GM18498 (cell line): Measurements from ENCODE around the gene NIPA2.
A peak's percentile ranks its signal among the peaks of the same experiment; 100 is the strongest.

Source experiments
- ATAC-seq: cut with Tn5 transposase; IDR thresholded peaks from one replicate; pipeline ENCODE4 v1.9.1; 2021; ENCODE audit warnings: mild to moderate bottlenecking, moderate library complexity; ENCODE audit not compliant: unreplicated experiment

NIPA2 gene

DNA sequence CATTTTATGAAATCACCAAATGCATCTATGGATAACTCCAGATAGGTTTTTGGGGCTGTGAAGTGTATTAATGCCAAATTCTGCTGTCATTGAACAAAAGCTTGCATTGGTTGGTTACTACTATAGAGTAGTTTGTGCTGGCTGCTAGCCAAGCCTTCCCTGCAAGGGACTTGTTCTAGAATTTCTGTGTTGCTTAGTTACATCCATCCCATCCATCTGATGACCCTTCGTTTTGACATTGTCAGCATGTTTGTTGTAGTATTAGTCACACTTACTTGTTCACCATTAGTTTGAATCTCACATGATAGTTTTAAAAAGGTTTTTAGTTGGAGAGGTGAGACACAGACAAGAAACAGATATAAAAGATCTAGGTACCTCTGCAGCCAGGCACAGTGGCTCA is 7.0 kb upstream of the NIPA2 start:
- ATAC-seq, result no peak

DNA sequence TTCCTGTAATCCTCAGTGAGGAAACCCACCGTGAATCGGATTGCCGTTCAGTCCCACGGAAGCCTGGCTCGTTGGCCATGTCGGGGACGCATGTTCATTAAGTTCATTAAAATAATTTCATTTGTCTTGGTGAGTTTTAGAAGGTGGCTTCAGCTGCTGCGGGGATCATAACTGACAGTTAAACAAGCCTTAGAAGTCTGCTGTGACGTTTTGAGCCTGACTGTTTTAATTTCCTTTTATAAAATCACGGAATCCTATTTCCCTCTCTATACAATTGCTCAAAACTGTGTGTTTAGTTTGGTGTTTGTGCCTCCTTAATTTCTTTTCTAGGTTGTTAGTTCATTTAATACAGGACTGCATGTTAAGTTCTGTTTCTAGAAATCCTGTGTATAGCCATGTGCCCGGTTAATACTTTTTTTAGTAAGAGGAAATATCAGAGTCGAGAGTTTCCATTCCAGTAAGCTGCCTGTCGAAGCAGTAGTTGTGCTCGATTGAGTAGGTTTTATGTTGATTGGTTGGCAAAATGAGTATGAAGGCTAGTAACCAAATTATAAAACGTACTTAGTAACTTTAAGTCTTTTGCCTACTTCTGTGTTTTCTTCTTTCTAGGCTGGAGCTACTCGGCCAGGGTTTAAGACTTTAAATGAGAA is 705 bp downstream of the NIPA2 start:
- ATAC-seq, result peak; percentile 1

DNA sequence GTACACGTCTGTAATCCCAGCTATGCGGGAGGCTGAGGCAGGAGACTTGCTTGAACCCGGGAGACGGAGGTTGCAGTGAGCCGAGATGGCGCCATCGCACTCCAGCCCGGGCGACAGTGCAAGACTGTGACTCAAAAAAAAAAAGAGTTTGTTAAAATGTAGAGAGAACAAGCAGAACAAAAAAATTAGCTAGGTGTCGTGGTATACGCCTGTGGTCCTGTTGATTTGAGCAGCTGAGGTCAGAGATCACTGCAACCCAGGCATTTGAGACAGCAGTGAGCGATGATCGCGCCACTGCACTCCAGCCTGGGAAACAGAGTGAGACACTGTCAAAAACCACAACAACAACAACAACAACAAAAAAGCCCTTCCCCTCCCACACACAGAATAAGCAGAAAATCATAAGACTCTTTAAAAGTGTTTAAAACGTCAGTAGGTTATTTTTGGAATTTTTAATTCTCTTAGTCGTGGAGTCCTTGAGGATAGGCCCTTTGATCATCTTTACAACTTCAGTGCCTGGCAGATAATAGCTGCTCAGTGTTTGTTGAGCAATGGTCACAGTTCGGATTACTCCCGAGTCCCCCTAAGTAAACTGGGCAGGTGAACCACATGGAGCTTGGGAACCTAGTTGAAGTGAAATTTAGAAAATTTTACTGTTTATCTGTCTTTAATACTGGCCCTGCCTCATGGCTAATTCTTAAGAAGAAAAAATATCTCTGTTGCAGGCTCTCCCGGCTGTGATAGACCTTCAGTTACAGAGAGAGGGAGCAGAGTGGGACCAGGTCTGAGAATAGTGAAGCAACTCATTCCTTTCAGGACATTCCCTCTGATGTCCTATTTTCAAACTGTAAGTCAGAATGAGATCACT is 6.2 kb downstream of the NIPA2 start:
- ATAC-seq, result no peak

DNA sequence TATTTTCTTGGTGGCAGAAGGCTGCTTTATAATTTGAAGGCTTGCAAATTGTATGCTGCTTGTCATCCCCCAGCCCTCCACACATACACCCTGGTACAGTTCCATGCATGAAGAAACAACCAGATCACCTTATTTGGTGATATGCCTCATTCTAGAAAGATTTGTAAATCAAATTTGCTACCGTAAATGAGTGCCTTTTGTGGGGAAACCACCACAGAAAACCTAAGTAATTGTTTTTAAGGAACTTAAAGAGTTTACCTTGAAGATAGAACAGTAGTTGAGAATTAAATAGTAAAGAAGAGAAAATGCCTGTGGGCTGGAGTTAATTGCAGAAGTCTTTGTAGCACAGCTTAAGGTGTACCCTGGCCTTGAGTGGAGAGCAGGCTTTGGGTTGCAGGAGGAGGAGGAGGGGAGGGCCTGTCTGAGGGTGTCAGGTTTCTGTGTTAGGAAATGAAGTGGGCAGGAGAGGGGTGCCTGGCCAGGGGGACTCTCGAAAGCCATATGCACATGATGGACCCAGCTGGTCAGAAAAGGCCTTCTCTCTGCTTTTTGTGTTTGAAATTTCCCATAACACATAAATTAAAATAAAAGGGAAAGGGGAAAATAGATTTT is 6.9 kb downstream of the NIPA2 start:
- no peak for ATAC-seq

DNA sequence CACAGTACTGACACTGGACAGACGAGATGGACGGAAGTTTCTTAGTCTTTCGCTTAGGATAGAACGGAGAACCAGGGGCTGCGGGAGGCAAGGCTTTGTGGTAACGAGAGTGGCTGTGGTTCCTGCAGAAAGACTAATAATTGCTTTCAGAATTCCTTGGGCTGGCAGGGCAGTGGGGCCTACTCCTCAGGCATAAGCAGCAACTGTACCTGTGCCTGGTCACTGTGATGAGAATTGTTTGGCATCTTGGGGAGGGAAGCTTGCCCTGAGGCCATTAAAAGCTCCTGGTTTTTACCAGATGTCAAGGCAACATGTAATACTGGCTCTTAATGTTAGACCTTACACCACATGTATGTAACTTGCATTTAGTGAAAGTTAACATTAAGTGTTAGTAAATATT is 7.6 kb downstream of the NIPA2 start:
- ATAC-seq, result no peak

DNA sequence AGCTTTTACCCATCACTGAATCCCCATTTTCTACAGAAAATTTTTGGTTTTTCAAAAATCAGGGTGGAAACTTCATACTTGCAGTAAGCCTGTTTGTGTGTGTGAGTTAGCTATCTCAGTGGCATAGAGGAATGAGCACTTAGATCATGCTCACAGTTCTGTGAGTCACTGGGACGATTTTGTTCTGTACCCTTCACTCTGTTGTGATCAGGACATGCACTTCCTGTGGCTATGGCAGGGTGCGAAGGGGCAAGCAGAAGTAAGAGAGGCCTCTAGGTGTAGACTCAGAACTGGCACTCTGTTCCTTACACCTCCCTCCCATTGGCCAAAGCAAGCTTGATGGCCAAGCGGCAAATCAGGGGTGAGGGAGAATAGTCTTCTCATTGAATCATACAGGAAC is 11.6 kb downstream of the NIPA2 start:
- no peak for ATAC-seq

DNA sequence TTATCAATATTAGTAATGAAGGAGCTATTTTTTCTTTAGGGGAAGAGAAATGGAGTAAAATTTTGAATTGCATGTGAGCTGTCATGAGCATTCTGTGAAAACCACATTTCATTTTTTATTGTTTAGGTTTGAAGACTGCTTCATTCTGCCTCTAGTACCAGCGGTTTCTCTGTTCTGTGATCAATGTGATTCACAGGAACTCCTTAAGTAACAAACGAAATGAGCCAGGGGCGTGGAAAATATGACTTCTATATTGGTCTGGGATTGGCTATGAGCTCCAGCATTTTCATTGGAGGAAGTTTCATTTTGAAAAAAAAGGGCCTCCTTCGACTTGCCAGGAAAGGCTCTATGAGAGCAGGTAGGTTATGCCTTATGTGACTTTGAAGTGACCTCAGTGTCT is 13.0 kb downstream of the NIPA2 start:
- no peak for ATAC-seq

DNA sequence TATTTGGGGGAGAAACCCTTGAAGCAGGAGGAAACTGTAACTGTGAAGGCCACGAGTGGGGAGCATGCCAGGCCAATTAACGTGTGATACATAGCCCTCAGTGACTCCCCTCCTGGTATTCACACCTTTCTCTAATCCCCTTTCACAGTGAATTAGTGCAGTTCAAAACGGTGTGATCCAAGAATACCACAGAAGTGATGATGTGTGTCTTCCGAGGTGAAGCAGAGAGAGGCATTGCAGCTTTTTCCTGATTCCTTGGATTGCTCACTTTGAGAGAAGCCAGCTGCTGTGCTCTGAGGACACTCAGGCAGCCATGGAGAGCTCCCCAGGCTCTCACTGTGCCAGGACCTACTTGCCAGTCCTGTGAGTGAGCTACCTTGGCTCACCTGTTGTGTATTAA is 17.3 kb downstream of the NIPA2 start:
- no peak for ATAC-seq

DNA sequence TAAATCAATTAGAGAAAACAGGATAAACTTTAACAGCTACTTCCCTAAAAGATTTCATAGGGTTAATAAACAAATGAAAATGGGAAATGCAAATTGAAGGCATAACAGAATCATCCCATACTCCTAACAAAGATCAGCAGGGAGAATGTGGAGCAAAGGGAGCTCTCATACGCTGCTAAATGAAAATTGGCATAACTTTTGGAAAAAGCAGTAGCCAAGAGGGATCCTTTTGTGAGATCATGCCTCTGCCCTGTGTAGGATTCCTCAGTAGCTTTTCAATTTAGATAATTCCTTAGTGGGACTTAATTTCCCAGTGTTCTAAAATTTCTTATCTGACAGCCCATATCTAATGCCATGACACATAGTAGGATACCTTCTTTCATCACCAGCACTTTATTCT is 18.2 kb downstream of the NIPA2 start:
- ATAC-seq, result no peak

DNA sequence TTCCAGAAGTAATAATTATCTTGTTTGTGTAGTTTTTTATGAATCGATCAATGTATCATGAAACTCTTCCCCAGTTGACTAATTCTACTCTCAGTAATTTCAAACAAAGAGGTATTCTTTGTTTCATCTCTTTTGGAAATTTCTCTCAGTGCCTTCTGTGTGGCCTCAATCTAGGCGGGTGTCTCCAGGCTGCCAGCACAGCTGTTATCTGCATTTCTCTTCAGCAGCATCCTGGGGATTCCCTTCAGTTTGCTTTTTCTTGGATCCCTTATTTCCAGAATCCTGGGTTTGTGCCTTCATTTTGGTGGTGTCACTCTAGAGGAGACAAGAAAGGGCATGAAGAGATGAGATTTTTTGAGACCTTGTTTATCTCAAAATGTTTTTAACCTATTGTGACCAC is 22.7 kb downstream of the NIPA2 start:
- ATAC-seq, result no peak

DNA sequence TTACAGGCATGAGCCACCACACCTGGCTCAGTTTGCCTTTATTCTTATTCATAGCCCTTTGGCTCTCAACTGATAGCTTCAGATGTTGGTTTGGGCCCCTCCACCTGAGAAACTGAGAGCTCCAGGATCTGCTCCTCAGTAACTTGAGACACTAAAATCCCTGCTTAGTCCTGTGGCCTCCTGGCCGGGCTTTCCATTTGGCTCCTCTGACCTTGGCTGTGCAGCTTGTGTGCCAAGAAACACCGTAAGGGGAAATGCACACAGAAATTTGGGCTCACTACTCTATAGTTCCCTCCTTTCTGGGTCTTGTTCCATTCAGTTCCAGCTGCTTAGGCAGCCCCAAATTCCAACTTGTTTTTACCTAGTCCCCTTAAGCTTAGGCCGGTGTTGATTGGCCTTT is 24.9 kb downstream of the NIPA2 start:
- ATAC-seq, result no peak

DNA sequence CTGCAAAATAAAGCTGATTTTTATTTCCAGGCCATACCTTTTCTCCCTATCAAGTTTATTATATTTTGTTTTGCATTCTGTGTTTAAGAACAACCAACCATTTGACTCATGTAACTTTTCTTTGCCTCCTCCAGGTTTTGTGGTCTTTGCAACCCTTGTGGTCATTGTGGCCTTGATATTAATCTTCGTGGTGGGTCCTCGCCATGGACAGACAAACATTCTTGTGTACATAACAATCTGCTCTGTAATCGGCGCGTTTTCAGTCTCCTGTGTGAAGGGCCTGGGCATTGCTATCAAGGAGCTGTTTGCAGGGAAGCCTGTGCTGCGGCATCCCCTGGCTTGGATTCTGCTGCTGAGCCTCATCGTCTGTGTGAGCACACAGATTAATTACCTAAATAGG is 27.6 kb downstream of the NIPA2 start:
- no peak for ATAC-seq

DNA sequence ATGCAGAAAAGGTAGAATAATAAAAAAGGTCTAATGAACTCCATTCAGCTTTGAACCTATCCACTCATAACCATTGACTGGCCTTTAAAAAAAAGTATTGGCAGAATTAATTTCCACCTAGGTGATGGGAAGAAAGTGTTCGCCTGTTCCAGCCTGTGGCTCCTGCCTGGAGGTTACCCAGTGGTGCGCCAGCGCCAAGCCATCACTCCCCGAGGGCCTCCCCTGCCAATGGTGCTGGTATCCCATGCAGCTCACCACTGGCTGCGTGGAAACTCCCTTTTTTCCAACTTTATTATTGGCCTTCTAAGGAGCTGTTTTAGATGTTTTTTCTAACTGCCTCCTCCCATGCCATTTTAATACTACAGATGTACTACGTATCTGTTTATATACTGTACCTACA is 29.4 kb downstream of the NIPA2 start:
- ATAC-seq, result no peak

DNA sequence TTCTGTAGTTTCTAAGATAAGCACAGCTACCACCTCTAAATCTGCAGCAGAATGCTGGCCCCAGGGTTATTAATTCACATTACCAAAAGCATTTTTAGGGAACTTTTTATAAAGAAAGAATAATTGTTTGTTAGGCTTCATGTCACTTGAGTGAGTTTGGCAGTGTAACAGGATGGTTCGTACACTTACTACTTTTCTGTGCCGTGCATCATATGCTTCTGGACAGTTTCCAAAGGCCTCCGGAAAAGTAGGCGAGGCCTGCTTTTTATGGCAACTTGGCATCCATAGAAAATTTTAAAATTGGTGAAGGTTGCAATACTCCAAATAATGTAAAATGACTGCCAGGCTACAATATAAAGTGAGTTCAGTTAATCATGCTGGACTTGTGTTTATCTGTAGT is 30.0 kb downstream of the NIPA2 start:
- no peak for ATAC-seq

DNA sequence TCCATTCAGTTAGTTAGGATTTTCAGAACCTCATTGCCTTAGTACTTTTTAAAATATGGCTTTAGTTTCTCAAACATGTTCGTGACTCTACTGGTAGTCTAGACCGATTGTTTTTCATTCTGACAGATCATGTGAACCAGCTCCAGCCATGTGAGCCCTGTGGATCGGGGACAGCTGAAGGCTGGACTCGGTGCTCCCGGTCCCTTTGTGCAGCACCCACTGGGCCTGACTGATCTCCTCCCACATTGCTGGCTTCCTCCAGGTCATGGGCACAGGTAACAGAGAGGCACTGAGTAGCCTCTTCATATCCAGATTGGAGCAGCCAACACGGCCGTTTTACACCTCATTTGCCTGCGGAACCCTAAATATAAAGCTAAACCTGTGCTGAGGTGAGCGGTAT is 30.5 kb downstream of the NIPA2 start:
- no peak for ATAC-seq

DNA sequence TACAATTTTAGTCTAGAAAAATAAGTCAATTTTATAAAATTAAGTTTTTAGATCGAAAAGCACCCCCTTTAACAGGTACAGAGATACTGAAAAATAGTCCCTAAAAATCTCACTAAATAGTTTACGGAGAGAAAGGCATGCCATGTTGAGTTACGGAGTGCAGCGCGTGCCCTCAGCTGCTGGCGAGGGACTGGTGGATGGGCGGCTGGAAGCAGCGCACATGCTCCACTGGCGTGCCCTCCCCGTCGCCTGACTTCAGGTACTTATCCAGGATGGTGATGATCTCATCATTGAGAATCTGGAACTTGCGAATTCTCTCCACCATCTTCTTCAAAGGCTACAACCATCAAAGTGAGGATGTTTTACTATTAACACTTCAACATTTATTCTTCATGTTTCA is 31.4 kb downstream of the NIPA2 start:
- no peak for ATAC-seq

DNA sequence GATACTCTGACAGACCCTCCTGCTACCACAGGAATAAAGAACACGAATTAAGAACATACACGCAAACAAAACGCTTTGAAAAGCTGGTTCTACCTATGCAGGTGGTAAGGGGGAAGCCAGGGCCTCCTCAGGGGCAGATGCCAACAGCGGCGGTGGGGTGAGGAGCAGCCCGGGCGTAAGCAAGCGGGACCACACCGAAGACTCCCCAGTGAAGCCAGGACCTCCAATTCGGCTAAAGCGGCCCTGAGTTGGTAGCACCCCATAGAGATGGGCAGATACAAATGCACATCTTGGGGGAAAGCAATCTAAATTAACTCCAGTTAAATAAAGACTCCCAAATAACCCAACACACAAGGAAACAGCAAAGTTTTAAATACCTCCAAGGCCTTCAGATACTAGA is 32.4 kb downstream of the NIPA2 start:
- no peak for ATAC-seq

DNA sequence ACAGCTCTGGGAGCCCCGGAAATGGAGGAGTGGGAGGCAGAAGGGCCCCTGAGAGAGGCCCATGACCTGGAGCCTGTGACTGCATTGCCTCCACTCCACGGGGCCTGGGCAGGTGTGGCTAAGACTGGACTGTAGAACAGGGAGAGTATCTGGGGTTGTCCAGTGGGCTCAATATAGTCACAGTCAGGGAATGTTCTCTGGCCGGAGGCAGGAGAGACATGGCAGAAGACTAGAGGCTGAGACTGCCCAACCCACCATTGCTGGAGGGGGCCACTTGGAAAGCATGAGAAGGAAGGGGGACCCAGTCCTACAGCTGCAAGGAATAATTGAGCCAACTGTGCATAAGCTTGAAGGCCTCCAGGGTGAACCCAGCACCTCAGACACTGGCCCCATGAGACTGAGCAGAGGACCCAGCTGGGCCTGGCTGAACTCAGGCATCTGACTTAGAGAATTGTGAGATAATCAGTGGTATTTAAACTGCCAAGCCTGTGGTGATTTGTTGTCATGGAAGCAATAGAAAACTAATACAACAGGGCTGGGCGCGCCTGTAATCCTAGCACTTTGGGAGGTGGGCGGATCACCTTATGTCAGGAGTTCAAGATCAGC is 33.1 kb downstream of the NIPA2 start:
- no peak for ATAC-seq

DNA sequence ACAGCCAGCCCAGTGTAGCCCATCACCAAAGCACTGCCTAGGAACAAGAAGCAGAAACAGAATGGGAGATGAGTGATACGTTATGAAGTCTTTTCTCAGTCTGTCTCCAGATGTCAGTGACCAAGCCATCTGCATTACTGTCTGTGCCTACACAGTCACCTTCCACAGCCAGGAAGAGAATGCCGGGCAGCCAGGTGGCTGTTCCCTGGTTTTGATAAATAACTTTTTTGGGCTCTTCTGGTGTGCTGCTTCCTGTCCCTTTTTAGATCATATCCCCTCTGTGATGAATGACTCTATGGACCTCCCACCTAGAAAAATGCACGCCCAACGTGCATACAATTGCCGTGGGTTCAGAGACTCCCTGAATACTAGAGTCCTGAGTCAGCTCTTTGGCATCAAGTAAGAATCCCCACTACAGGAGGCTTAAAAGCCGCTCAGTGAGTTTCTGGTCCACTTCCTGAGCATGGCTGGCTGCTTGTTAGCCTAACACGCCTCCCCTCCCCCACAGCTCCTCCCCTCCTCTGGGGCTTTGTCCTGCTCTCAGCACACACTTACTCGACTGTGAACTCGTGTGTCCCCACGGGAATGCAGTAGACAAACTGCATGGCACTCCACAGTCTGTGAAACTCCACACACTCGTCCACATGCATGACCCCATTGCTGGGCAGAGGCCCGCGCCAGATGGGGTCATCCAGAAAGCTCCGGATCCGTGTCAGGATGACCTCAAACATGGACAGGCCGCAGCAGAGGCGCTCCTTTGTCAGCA is 34.7 kb downstream of the NIPA2 start:
- no peak for ATAC-seq

DNA sequence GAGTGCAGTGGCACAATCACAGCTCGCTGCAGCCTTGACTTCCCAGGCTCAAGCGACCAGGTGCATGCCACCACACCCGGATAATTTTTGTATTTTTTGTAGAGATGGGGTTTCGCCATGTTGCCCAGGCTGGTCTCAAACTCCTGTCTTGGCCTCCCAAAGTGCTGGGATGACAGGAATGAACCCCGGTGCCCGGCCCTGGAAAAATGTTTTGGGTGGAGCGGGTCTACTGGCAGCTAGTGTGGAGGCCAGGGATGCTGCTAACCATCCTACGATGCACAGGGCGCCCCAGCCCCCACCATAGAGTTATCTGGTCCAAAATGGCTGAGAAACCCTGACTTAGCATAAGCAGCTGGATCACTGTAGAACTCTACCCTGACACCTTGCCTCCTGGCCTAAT is 35.4 kb downstream of the NIPA2 start:
- no peak for ATAC-seq

DNA sequence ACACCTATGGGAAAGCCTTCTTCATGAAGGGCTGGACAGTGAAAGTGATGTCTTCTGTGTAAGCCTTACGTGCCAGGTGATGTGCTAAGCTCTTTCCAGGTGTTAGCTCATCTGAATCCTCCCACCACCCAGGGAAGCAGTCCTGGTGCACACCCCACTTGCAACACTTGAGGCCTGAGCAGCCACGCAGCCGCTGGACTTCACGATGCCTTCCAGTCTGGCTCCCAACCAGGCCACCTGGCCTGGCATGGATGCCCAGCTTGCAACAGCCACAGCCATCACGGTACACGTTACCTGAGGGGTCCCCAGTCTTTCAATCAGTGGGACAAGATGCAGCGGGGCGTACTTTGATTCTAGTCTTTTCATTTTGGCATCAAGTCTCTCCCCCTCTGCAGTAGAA is 35.8 kb downstream of the NIPA2 start:
- ATAC-seq, result no peak
